GM18520 (cell line): ENCODE data around the gene SLX9.
"Not testable (repeated sequence)": the region's sequence is repeated elsewhere in the genome, so short reads cannot be mapped to it uniquely, and the experiment has no call there.

Experiments
- ATAC-seq: cut with Tn5 transposase; IDR thresholded peaks from one replicate; pipeline ENCODE4 v1.9.1; 2021; ENCODE audit not compliant: unreplicated experiment

The SLX9 gene

DNA sequence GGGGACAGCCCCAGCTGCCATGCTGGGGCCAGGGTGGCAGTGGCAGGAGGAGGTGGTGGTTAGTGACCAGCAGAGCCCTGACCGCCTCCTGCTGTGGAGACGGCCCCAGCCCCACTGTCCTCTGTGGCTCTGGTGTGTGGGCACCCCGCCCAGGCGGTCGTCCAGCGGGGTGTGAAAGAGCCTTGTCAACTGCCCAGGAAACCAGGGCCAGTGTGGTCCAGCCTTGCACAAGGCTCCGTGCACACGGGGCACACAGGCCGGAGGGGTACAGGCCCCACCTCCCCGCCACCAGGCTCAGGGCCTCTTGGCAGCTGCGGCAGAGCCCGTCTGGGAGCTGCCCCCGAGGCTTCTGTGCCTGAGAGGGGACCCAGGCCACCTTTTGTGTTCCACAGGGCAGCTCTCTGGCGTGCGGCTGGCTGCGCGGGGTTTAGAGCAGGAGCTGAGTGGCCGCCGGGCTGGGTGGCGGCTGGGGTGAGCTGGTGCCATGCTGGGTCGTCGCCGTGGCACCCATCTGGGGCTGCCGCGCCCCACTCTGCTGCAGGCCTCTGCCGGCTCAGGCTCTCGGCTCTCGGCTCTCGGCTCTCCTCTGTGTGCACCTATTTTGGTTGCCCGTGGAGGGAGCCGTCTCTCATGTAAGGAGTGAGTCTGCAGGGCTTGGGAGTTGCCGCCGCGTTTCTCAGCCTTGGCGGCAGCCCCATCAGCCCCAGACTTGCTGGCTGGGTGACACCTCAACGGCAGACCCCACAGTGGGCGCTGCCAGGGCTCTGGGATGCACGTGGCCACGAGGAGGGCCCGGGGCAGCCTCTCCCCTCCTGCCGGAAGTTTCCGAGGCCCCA lies 36.1 kb downstream of the SLX9 start:
- no peak for ATAC-seq

DNA sequence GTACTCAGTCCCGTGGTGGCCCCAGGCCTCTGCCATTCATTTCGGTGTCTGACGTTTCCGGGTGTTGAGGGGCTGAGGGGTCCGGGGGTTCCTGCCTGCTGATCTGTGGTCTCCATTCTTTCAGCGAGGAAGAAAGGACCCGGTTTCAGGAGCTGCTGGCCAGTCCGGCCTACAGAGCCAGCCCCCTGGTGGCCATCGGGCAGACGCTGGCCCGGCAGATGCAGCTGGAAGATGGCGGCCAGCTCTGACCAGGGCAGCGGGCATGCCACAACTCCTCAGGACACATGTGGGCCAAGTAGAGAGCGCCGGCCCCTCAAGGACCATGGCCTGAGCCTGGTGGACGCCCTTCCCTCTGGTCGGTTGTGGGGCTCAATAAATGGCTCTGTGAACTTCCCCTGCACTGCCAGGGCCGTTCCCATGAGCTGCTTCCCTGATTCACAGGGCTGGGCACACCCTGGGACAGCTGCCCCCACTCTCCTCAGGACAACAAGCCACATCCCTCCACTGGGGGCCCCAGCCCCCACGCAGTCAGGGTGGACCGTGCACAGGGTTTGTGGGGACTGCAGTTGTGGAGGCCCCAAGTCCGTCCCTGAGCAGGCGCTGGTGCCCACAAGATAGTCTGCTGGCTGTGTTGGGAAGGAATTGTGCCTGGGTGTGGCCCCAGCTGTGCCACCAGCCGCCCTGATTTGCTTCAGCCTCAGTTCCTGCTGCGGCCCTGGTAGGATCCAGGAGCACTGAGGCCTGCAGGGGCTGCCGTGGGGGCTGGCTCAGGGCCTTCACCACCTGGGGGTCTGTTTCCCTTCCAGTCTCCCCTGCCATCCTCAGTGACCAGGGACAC lies 36.9 kb downstream of the SLX9 start:
- ATAC-seq, result not testable (repeated sequence)

DNA sequence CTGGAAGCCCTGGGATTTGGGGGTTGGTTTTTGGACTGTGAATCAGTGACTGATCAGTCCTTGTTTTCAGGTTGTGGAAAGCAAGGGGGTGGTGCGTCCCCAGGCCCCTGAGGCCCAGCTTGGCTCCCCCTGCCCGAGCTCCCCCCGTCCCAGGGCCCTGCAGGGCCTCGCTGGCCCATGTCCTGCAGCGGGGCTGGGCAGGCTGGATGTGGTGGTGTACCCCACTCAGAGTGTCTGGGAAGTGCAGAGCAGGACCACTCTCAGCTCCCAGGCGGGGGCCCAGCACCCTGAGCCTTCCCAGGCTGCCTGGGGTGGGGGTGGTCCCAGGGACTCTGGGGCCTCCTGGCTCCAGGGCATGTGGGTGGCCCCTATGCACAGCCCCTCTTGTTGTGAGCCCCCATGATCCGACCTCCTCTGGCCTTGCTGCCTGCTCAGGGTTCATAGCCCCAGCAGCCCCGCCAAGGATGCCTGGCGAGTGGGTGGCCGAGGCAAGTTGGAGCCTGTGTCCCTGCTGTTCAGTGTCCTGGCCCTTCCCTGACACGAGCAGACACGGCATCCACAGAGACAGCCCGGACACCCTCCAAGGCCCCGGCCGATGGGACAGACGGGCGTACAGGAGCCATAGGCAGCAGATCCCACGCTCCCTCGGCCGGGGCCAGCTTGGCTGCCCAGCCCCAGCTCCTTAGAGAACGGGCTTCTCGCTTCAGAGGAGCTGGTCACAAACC lies 37.9 kb downstream of the SLX9 start:
- ATAC-seq, result no peak

GRCh38 chr21:44979687-44980561 lies 40.1 kb downstream of the SLX9 start:
- ATAC-seq, result no peak

- no peak for ATAC-seq
These were observed 41.0 kb downstream of the SLX9 start for GRCh38 chr21:44980562-44981489.

GRCh38 chr21:44982558-44983250 lies 42.9 kb downstream of the SLX9 start:
- no peak for ATAC-seq

GRCh38 chr21:44983421-44984206 lies 43.8 kb downstream of the SLX9 start:
- ATAC-seq, result no peak

DNA sequence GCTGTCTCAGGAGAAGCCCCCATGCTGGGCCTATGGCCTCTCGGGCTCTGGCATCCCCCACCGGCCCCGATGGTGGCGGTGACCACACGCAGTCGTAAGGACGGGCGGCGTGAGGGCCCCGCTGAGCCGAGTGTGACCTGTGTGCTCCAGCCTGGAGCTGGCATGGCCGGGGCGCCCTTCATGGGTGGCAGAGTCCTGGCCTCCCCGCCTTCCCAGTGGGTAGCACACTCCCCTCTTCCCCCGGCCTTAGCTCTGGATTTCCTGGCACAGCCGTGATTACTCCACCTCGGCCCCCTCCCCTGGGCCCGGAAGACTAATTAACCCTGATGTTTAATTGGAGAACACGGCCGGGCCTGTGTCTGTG lies 44.6 kb downstream of the SLX9 start:
- no peak for ATAC-seq

- ATAC-seq, result no peak
These were observed 45.1 kb downstream of the SLX9 start for GRCh38 chr21:44984792-44985440.

- ATAC-seq, result no peak
These were observed 45.9 kb downstream of the SLX9 start for GRCh38 chr21:44985441-44986401.

GRCh38 chr21:44986471-44987291 lies 46.9 kb downstream of the SLX9 start:
- no peak for ATAC-seq

DNA sequence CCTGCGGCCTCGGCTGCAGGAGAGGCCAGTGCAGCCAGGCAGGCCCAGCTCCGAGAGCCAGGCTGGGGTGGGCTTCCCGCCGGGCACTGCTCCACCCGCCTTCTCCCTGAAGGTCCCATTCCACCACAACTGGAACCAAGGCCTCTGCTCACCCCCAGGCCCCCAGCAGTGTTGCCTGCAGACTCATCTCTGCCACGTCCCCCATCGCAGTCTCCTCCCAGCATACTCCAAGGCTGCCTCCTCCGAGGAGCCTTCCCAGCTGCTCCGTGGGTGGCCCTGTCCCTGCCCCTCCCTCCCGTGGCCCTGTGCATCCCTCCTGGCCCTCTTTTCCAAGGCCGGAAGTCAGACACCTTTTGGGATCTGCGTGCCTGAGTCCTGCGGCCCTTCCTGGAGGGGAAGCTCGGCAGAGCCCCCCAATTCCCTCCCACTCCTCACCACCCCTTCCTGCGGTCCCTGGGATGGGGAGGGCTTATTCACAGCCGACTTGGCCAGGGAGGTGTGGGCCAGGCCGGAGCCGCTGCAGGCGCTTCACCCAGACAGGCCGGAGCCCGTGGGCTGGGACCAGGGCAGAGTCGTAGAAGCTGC lies 47.6 kb downstream of the SLX9 start:
- ATAC-seq, result no peak

GRCh38 chr21:44987886-44988606 lies 48.2 kb downstream of the SLX9 start:
- ATAC-seq, result no peak
